HuH-7.5 (cell line): Measurements from ENCODE around the gene HLA-F.
A peak's percentile ranks its signal among the peaks of the same experiment; 100 is the strongest.

Experiments
- DNase-seq: peaks from one replicate; pipeline ENCODE4 v3.0.0; 2011; ENCODE audit warnings: low spot score

HLA-F gene

GRCh38 chr6:29724937-29725869 is 2.0 kb downstream of the HLA-F start:
- no peak for DNase-seq

DNA sequence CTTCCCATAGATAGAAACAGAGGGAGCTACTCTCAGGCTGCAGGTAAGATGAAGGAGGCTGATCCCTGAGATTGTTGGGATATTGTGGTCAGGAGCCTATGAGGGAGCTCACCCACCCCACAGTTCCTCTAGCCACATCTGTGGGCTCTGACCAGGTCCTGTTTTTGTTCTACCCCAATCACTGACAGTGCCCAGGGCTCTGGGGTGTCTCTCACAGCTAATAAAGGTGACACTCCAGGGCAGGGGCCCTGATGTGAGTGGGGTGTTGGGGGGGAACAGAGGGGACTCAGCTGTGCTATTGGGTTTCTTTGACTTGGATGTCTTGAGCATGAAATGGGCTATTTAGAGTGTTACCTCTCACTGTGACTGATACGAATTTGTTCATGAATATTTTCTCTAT is 2.8 kb downstream of the HLA-F start:
- DNase-seq = no peak

DNA sequence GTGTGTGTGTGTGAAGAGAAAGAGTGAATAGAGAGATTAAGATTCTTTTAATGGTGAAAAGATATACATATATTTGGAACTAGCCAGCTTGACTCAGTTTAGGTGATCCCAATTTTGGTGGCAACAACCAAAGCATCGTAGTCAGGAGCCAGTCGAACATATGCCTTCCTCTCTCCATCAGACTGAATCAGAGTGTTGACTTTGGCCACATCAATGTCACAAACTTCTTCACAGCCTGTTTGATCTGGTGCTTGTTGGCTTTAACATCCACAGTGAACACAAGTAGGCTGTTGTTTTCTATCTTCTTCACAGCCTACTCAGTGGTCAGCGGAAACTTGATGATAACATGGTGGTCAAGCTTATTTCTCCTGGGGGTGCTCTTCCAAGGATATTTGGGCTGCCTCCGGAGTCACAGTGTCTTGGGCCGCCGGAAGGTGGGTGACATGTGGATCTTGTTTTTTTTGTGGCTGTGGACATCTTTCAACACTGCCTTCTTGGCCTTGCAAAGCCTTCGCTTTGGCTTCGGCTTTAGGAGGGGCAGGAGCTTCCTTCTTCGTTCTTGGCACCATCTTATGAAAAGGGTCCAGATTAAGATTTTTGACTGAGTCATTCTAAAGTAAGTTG is 3.4 kb downstream of the HLA-F start:
- DNase-seq = no peak

- no peak for DNase-seq
Measured at GRCh38 chr6:29727637-29728036, 4.4 kb downstream of the HLA-F start.

- no peak for DNase-seq
Measured at GRCh38 chr6:29728173-29728874, 5.1 kb downstream of the HLA-F start.

- no peak for DNase-seq
Measured at GRCh38 chr6:29728875-29729270, 5.6 kb downstream of the HLA-F start.

GRCh38 chr6:29729774-29730328 is 6.6 kb downstream of the HLA-F start:
- no peak for DNase-seq

DNA sequence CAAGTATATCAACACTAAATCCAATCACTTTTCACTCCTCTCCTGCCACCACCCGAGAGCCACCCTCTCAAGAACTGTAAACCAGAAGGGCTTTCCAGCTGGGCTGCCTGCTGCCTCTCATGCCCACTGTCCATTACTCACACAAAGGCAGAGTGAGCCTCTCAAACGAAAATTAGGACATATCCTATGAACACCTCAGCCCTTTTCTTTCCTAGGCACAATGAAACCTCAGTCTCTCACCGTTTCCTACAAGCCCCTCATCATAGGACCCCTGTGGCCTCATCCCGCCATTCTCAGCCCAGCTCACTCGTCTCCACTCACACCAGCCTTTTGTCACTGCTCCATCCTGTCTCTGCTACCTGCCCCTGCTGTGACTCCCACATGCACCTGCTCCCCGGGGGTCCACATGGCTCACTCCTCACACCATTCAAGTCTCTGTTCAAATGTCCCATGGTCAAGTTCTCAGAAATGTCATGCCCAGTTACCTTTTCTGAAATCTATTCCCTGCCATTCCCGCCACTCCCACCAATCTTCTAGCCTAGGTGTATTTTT is 7.4 kb downstream of the HLA-F start:
- DNase-seq = no peak

DNA sequence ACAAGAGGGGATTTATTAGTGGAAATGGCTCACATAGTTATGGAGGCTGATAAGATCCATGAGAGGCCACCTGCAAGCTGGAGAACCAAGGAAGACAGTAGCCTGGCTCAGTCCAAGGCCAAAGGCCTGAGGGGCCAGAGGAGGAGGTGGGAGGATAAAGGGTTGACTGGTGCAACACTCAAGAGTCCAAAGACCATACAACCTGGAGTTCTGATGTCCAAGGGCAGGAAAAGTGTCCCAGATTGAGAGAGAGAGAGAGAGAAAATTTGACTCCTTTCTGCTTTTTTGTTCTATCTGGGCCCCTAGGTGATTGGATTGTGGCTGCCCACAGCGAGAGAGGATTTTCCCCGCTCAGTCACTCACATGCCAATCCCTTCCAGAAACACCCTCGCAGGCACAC is 8.0 kb downstream of the HLA-F start:
- no peak for DNase-seq

- no peak for DNase-seq
Measured at GRCh38 chr6:29733057-29733456, 9.8 kb downstream of the HLA-F start.

DNA sequence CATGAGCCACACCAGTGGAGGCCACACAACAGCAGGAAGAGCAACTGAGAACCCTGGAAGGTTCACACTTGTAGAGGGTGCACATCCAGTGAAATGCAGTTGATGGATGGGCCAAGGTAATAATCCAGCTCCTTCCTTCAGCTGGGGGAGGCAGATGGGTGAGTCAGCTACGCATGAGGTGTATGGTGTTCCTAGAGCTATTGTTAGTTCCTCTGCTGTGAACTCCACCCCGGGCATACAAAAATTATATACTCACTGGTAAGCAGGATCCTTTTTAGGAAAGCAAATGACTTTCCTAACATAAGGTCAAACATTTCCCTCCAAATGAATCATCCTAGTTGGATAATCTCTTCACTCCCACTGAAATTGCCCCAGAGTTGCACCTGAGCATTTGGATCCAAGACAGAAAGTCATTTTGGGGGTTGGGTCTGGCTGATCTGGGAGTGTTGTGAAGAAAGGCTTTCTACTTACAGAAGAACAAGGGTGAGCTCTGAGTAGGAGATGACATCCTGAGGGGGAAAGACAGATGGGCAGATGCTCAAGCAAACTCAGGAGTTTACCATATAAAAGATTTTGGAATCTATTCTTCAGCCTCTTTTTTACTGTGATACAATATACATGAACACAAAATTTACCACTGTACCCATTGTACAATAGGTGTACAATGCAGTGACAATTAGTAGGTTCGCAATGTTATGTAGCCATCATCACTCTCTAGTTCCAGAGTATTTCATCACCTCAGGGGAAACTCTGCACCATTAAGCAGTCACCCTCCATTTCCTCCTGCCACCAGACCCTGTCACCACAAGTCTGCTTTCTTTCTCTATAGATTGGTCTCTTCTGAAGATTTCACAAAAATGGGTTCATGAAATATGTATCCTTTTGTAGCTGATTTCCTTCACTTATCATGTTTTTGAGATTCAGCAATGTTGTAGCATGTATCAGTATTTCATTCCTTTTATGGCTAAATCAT is 11.1 kb downstream of the HLA-F start:
- DNase-seq = no peak

DNA sequence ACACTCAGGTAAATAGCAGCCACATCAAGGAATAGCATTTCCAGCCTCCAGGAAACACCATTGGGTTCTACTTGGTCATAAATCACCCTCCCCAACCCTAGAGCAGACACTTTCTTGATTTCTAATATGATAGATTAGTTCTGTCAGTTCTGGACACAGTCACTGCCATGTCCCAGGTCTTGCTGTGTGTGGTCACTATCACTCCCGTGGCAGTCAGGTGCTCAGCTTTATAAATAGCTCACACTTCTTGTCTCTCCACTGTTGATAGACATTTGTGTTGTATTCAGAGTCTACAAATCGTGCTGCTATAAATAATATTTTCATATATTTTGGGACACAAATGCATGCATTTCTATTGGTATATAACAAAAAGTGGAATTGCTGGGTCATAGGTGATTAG is 13.3 kb downstream of the HLA-F start:
- no peak for DNase-seq

DNA sequence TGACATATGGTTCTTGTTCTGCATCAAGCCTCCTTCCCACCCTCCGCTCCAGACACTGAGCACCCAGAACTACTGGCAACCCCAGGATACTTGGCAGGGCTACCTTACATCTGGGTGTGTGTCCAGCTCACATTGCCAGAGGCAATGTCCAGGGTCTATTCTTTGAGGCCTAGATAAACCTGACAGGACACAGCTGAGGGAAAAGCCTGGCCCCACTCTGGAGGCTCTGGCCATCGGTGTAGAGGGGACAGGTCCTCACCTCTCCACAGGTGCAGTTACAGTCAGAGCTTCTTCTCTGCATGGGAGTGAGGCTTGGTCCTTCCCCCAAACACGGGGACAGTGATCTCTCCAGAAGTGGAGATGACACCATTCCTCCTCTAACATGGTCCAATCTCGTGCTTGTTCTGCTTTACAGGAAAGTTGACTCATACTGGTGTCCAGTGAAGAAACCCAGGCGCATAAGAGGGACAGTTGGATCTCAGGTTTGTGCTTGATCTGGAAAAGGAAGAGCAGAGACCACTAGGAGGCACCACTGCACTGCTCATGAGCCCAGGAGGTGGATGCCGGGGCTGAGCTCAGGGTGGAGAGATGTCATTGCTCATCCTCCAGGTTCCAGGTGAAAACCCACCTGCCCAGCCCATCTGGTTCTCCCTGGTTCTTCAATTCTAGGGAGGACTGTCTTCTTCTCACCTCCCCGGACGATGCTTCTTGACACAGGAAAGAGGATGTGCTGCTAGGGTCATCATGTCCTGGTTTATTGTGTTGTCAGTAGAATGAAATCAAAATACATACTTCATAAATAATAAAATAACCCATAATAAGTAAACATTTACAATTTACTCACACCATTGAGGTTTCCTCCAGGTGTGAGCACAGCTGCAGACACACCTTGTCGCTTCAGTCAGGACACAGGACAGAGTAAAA is 14.7 kb downstream of the HLA-F start:
- peak; percentile 43 for DNase-seq

GRCh38 chr6:29739136-29739881 is 16.1 kb downstream of the HLA-F start:
- DNase-seq = no peak

GRCh38 chr6:29739882-29740261 is 16.6 kb downstream of the HLA-F start:
- no peak for DNase-seq

DNA sequence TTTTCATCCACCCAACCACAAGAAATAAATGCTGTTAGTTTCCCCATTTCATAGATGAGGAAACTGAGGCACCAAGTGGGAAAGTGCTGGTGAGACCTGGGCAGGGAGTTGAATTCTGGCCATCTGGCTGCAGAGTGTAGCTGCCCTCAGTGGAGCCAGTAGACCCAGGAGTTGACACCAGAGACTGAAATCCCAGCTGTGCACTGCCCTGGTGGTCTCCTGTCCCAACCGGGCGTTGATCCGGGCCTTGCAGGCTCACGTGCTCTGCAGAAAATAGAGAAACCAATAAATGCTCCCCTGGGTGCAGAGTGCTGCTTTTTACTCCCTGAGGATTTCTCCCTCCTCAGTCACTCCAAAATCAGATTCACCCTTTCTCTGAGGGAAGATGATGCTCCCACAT is 18.4 kb downstream of the HLA-F start:
- DNase-seq = no peak

DNA sequence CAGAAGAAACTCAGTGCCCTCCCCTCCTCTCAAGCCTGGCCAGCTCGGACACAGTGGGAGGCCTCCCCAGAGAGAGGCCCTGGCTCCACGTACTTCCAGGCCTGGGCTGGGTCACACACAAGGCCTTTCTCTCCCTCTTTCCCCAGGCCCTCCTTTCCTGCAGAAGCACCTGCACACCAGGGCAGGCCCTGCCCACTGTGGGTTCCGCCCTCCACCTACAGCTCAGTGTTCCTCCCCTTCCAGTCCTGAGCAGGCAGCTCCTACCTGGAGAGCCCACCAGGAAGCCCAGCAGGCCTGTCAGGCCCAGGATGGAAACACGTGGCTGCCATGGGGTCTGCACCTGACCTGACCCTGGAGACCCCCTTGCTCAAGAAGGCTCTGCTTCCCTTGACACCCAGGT is 18.9 kb downstream of the HLA-F start:
- no peak for DNase-seq

GRCh38 chr6:29743025-29743424 is 19.8 kb downstream of the HLA-F start:
- no peak for DNase-seq

DNA sequence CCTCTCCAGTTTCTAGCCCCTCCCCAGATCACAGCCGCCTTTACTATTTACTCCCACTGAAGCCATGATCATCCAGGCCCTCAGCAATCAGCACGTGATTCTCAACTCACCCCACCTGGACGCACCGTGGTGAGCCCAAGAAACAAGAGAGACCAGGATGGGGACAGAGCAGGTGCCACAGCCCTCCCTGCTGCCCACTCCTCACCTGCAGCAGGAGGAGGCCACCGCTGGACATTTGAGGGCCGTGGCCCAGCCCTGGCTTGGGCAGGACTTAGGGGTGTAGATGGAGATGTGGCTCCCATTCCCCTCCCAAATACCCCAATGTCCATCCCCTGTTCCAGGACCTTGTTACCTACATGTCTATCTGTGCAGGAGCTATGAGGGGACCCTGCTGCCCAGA is 20.3 kb downstream of the HLA-F start:
- no peak for DNase-seq
